Activated T-helper 2 cell treated with anti-CD3 and anti-CD28 coated beads, Interferon-gamma antibody, Interleukin-2, Interleukin-4, amounts not matched to agents 10 μg/mL and 5 μg/mL and 100 μg/mL, durations not matched to agents 14 hours and 24 hours and 36 hours (primary cell): ENCODE measurements around the gene EHD4. TPM values are rescaled to one million over a fixed set of nuclear protein-coding genes. Genes with fewer than 3 reads are reported as not detected.

ENCODE experiments used
- DNase-seq: peaks from one replicate; pipeline ENCODE4 v3.0.0; 2021; ENCODE audit warnings: low spot score
- H3K27ac Mint-ChIP-seq: one replicate; pipeline ENCODE4 v1.8.0; 2021; ENCODE audit warnings: mixed read lengths
- H3K27me3 Mint-ChIP-seq: one replicate; pipeline ENCODE4 v1.8.0; 2021; ENCODE audit warnings: low read depth, mixed read lengths
- H3K36me3 Mint-ChIP-seq: one replicate; pipeline ENCODE4 v1.8.0; 2021; ENCODE audit warnings: low read depth, mixed read lengths
- H3K4me1 Mint-ChIP-seq: one replicate; pipeline ENCODE4 v1.8.0; 2021; ENCODE audit warnings: low read depth, mixed read lengths
- H3K4me3 Mint-ChIP-seq: one replicate; pipeline ENCODE4 v1.8.0; 2021; ENCODE audit warnings: low read depth, mild to moderate bottlenecking, moderate library complexity, mixed read lengths
- H3K9me3 Mint-ChIP-seq: one replicate; pipeline ENCODE4 v1.8.0; 2021; ENCODE audit warnings: mixed read lengths
- intact Hi-C: fragments of 100-400 bp; cut with micrococcal nuclease; formaldehyde crosslinking; loops from one replicate; pipeline ENCODE4 v1.15.1; 2023
- total RNA-seq: library from RNA; stranded (reverse); gene quantifications from 2 replicates; pipeline ENCODE4 v1.2.3, GENCODE V29; 2022

The EHD4 gene
- total RNA-seq, 1 donor from 2014 or later, result 22.3 TPM

DNA sequence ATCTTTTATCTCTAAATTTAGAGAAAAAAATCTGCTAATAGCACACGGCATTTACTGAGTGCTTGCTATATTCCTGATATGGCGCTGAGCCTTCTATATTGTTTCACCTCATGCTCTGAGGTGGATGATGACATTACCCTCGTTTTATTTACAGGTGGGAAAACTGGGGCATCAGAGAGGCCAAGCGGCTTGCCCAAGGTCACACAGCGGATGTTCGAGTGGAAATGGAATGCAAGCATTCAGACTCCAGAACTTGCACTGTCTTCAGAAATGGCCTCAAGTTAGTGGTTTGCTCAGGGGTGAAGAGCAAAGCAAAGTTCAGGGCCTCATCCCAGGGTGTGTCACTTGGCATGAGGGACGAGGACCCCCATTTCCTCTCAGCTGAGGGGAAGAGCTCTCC, 17.3 kb downstream of the EHD4 start:
- no peak for DNase-seq
- Mint-ChIP-seq H3K4me3 (no peak overlapping the region), H3K27me3 (no peaks in the 10 kb centered on the region), H3K4me1 (peaks cover 21% of the 10 kb centered on the region), H3K9me3 (no peaks in the 10 kb centered on the region), H3K36me3 (peaks cover 8% of the 10 kb centered on the region), H3K27ac (no peak overlapping the region)
- intact Hi-C loops, result no loop called here

DNA sequence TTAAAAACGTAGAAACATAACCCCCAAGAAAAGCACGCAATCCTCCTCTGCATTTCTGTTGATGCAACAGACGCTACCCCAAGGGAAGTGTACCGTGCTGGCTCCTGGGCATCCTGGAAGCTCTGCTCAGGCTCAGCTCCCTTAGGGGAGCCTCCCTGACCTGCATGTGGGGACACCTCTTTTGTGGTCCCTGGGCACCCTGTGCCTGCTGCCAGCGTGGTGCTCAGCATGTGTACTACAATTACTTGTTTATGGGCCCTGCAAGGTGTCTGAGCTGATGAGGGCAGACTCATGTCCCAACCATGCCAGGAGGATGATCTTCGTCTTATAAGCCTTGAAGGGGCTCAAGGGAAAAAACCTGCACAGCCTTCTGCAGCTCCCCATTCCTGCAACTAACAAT, 18.3 kb downstream of the EHD4 start:
- H3K9me3 Mint-ChIP-seq, result no peaks in the 10 kb centered on the region
- no peak overlapping the region for H3K27ac Mint-ChIP-seq
- no peaks in the 10 kb centered on the region for H3K27me3 Mint-ChIP-seq
- H3K36me3 Mint-ChIP-seq, result peaks cover 5% of the 10 kb centered on the region
- no peak overlapping the region for H3K4me3 Mint-ChIP-seq
- DNase-seq, result no peak
- intact Hi-C loops, result no loop called here
- peaks cover 21% of the 10 kb centered on the region for H3K4me1 Mint-ChIP-seq

DNA sequence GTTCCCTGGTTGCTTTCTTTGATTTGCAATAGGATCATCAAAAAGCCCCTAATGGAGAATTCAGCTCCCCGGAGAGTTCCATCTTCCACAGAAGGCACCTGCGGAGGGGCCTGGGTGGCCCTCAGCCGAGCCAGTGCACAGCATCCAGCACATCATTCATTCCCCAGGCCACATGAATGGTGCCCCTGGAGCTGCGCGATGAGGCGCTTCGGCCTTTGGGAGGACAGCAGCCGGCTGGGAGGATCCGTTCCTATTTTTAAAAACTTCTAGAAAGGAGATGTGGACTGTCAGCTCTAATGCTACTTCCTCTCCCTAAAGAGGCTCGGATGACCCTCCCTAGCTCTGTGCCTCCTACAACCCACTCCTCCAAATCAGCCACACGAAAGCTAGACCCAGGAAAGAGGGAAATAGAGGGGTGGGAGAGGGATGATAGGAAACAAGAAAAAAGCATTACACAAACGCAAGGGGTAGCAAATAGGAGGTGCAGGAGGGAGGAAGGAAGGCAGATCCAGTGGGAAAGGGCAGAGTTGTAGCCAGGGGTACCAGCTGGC, 20.3 kb downstream of the EHD4 start:
- Mint-ChIP-seq H3K4me1 (peaks cover 8% of the 10 kb centered on the region), H3K9me3 (no peaks in the 10 kb centered on the region), H3K4me3 (no peak overlapping the region), H3K27ac (no peak overlapping the region), H3K36me3 (peaks cover 5% of the 10 kb centered on the region), H3K27me3 (no peaks in the 10 kb centered on the region)
- DNase-seq, result no peak
- intact Hi-C loops, result no loop called here

DNA sequence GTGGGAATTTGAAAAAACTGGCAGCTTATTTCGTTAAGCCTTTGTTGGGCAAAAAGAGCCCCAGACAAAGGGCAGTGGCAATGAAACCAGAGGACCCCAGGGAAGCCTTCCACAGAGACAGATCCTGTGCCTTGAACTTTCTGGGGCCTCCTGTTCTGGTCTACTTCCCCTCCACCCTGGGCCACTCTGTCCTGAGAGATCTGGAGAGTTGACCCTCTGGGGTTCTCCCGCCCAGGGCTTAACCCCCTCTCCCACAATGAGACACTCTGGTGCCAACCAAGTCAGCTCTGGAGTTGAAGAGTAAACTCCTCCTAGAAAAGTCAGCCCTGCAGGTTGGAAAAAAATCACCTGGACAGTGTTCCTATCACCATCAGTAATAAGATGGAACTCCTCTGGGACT, 20.8 kb downstream of the EHD4 start:
- intact Hi-C loops, result no loop called here
- DNase-seq, result no peak
- no peaks in the 10 kb centered on the region for H3K9me3 Mint-ChIP-seq
- no peak overlapping the region for H3K27ac Mint-ChIP-seq
- no peak overlapping the region for H3K4me3 Mint-ChIP-seq
- no peaks in the 10 kb centered on the region for H3K27me3 Mint-ChIP-seq
- H3K36me3 Mint-ChIP-seq, result peaks cover 5% of the 10 kb centered on the region
- H3K4me1 Mint-ChIP-seq, result peaks cover 3% of the 10 kb centered on the region

DNA sequence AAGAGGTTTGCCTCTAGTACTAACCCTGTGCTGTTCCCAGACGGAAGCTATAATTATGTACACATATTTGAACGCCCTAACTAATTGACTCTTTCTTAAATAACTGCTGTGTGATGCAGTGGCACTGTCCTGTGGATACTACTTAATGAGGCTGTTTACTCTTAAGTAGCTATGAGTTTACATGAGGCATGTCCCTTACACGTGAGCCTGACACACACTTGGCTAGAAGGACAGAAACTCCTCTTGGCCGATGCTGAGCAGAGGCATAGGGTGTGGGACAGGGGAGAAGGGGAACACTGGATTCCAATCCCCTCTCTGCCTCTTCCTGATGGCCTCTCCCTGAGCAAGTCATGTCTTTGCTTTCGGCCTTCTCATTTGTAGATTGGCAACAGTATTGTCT, 21.9 kb downstream of the EHD4 start:
- Mint-ChIP-seq H3K4me1 (no peaks in the 10 kb centered on the region), H3K9me3 (no peaks in the 10 kb centered on the region), H3K36me3 (peaks cover 5% of the 10 kb centered on the region), H3K27ac (no peak overlapping the region), H3K4me3 (no peak overlapping the region), H3K27me3 (no peaks in the 10 kb centered on the region)
- DNase-seq, result no peak
- intact Hi-C loops, result no loop called here

DNA sequence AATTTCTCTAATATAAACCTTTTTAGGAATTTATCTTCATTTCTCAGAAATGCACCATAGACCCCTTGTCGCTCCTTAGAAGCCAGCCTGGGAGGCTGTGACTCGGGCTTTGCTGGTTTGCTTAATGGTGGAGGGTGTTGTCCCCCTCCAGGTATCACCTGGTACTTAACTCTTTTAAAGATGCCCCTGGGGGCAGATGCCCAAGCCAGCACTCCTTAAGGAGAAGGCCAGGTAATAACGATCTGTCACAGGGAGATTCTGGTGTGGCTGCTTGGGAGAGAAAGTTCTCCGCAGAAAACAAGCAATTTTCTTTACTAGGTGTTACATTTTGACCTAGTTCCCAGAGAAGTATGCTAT, 22.3 kb downstream of the EHD4 start:
- H3K9me3 Mint-ChIP-seq, result no peaks in the 10 kb centered on the region
- H3K27me3 Mint-ChIP-seq, result no peaks in the 10 kb centered on the region
- DNase-seq, result no peak
- no peak overlapping the region for H3K27ac Mint-ChIP-seq
- intact Hi-C loops, result no loop called here
- H3K4me1 Mint-ChIP-seq, result no peaks in the 10 kb centered on the region
- no peak overlapping the region for H3K4me3 Mint-ChIP-seq
- H3K36me3 Mint-ChIP-seq, result peaks cover 5% of the 10 kb centered on the region

DNA sequence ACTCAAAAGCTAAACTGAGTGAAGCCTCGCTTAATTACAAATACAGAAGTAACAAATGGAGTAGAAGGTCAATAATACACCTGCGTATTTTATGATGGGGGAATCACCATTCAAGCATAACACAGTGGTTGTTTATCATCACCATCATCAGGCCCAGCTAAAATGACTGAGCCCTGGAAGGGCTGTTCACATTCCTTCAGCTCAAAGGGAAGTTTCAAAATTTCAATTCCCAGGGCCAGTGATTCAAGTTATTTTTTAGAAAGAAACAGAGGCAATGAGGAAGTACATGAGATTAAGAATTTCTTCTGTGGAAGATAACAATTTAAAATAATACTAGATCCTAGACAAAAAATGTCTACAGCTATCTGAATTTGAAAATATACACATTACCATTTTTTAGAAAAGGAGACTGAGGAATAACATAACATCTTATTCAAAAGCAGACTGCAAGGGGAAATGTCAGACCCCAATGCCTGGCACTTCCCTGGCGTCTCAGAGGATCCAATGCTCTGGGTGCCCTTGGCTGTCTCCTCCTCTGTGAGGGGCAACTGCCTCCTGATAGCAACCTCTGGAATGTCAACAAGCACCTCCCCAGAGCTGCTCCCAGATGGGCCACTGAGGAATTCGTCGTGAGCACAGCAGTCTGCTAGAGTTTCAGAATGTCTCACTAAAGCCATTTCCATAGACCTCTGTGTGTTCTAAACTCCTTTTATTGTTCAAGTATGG, 22.8 kb downstream of the EHD4 start:
- intact Hi-C loops, result no loop called here
- Mint-ChIP-seq H3K9me3 (no peaks in the 10 kb centered on the region), H3K36me3 (peaks cover 5% of the 10 kb centered on the region), H3K4me1 (no peaks in the 10 kb centered on the region), H3K4me3 (no peak overlapping the region), H3K27me3 (no peaks in the 10 kb centered on the region), H3K27ac (no peak overlapping the region)
- DNase-seq, result no peak

DNA sequence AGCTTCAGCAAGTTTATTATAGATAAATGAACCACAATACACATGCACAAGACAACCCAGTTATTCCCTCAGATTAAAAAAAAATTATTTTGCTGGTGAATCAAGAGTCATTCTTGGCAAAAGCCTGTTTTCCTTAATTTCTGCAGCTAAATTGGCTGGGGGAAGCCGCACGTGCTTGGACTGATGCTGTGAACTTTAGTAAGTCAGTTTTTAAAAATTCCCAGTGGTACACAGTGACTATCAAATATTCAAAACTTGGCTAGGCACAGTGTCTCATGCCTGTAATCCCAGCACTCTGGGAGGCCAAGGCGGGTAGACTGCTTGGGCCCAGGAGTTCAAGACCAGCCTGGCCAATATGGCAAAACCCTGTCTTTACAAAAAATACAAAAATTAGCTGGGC, 23.9 kb downstream of the EHD4 start:
- Mint-ChIP-seq H3K27me3 (no peaks in the 10 kb centered on the region), H3K4me1 (no peaks in the 10 kb centered on the region), H3K4me3 (no peak overlapping the region), H3K9me3 (no peaks in the 10 kb centered on the region), H3K27ac (no peak overlapping the region), H3K36me3 (peaks cover 5% of the 10 kb centered on the region)
- intact Hi-C loops, result no loop called here
- no peak for DNase-seq

DNA sequence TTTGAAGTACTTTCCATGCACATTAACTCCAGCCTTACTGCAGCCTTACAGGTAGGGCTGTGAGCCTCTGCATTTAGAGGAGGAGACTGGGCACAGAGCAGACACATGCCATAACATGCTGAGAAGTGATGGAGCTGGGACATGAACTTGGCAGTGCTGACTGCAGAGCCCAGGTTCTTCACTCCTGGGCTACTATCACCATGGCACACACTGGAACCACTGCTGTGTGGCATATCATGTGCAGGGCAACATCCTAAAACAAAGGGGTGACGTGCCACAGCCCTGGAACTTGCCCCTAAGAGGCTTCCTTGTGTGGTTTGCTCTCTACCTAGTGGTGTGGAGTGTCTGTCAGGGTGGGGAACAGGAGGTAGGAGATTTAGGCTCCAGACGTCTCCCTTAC, 25.4 kb downstream of the EHD4 start:
- no peaks in the 10 kb centered on the region for H3K27me3 Mint-ChIP-seq
- no peaks in the 10 kb centered on the region for H3K9me3 Mint-ChIP-seq
- no peak overlapping the region for H3K4me3 Mint-ChIP-seq
- intact Hi-C loops, result no loop called here
- H3K27ac Mint-ChIP-seq, result no peak overlapping the region
- DNase-seq, result no peak
- H3K4me1 Mint-ChIP-seq, result no peaks in the 10 kb centered on the region
- H3K36me3 Mint-ChIP-seq, result peaks cover 8% of the 10 kb centered on the region

DNA sequence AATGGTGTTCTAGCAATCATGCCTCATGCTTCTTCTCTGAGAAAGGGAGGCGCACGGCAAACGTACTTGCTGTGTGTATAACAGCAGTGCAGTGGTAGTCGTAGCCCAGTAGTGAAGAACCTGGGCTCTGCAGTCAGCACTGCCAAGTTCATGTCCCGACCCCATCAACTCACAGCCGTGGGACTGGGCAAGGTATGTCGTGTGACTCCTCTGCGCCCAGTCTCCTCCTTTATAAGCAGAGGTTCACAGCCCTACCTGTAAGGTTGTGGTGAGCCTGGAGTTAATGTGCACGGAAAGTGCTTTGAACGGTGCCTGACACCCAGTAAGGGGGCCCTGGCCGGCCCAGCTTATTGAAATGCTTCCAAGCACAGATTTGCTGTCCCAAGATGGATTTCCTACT, 26.6 kb downstream of the EHD4 start:
- Mint-ChIP-seq H3K9me3 (no peaks in the 10 kb centered on the region), H3K27me3 (no peaks in the 10 kb centered on the region), H3K4me3 (no peak overlapping the region), H3K4me1 (peaks cover 5% of the 10 kb centered on the region), H3K27ac (no peak overlapping the region), H3K36me3 (peaks cover 14% of the 10 kb centered on the region)
- no peak for DNase-seq
- intact Hi-C loops, result no loop called here

DNA sequence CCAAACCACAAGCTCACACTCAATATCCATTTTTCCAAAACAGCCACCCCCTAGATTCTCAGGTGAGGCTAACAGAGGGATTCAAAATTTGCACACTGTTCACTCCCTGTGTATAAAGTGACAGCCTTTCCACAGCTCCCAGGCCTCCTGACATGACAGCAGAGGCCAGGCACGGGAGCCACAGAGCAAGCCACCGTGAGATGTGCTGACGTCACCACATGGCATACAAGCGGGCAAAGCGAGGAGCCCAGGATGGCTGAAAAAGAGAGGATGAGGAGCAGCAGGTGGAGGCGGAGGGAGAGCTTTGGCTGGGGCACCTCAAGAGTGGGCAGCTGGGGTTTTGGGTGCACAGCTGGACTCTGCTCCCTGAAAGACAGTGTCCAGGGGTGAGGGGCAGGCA, 27.1 kb downstream of the EHD4 start:
- H3K36me3 Mint-ChIP-seq, result peaks cover 19% of the 10 kb centered on the region
- intact Hi-C loops, result no loop called here
- no peak for DNase-seq
- H3K9me3 Mint-ChIP-seq, result no peaks in the 10 kb centered on the region
- peaks cover 10% of the 10 kb centered on the region for H3K4me1 Mint-ChIP-seq
- no peaks in the 10 kb centered on the region for H3K27me3 Mint-ChIP-seq
- no peak overlapping the region for H3K27ac Mint-ChIP-seq
- no peak overlapping the region for H3K4me3 Mint-ChIP-seq

DNA sequence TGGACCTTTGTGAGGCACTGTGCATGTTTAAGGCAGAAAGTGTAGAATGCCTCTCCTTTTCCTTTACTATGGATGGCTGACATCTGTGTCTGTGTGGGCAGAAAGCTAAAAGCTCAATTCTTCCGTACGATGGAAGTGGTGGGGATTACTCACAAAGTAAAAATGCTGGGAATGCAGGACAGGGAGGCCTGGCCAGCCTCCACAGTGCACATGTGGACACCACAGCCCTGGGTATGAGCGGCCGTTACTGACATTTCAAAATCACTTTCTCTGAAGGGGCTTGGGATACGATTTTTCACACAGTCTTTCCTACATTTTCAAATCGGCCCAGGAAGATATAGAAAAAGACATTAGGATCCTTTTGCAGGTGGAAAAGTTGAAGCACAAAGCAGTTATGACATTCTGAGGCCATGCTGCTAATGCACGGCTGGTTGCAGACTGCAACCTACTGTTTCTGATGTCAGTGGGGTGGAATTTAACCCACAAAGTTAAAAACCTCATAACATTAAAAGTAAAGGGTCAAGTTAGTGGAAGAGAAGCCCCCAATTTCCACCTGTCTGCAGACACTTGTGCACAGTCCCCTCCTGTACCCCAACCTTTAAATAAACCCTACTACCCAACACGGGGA, 27.9 kb downstream of the EHD4 start:
- Mint-ChIP-seq H3K36me3 (peaks cover 20% of the 10 kb centered on the region), H3K9me3 (no peaks in the 10 kb centered on the region), H3K27me3 (no peaks in the 10 kb centered on the region), H3K4me1 (peaks cover 11% of the 10 kb centered on the region), H3K4me3 (no peak overlapping the region), H3K27ac (no peak overlapping the region)
- DNase-seq, result no peak
- intact Hi-C loops, result no loop called here

DNA sequence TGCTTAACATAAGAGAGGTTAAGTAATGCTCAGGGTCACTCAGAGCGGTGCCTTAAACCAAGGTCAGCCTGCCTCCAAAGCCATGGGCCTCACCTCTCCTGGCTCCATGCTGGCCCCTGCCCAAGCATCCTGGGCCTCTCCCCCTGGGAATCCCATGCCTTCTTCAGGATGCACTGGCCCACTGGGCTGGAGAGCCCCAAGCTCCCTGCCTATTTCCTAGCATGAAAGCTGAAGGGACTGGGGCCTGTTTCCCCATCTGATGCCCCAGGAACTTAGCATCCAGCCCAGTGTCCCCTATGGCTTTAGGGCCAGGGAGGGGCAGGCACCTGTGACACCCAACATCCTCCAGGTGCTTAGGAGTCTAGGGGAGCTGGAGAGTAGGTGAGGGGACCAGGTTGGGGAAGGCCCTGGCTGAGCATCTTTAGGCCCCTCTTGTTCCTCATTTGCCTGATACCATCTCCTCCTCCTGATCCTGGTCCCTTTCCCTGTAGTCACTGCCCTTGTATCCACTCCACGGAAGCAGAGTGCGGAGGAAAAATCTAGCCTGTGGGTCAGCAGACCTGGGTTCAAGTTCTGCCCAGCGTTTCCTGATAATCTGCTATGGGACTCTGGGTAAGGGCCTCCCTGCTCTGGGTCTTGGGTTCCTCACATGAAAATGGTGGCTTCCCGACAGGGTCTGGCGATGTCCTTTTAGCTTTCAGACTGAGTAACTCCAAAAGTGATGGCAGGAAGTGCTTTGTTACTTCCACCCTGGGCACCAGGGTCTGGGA, 28.6 kb downstream of the EHD4 start:
- Mint-ChIP-seq H3K4me1 (peaks cover 11% of the 10 kb centered on the region), H3K36me3 (peaks cover 20% of the 10 kb centered on the region), H3K27ac (no peak overlapping the region), H3K9me3 (no peaks in the 10 kb centered on the region), H3K27me3 (no peaks in the 10 kb centered on the region), H3K4me3 (no peak overlapping the region)
- no peak for DNase-seq
- intact Hi-C loops, result no loop called here
